HG02981 (cell line): Measurements from ENCODE around the gene UNC119B.
A peak's percentile ranks its signal among the peaks of the same experiment; 100 is the strongest.
"Not testable (repeated sequence)": the region's sequence is repeated elsewhere in the genome, so short reads cannot be mapped to it uniquely, and the experiment has no call there.

ENCODE experiments used
- ATAC-seq: cut with Tn5 transposase; IDR thresholded peaks from one replicate; pipeline ENCODE4 v1.9.1; 2021; ENCODE audit warnings: mild to moderate bottlenecking, moderate library complexity; ENCODE audit not compliant: unreplicated experiment

Gene UNC119B

GRCh38 chr12:120710031-120710804 is at the start of gene UNC119B:
UNC119B (plus strand) TSS chr12:120710458; CDS start chr12:120710475, 17 bp downstream.
- ATAC-seq: peak; percentile 69

GRCh38 chr12:120661432-120661831 is 48.8 kb upstream of the UNC119B start:
- ATAC-seq: no peak

- ATAC-seq: no peak
Observed at GRCh38 chr12:120662879-120663278, 47.4 kb upstream of the UNC119B start.

- no peak for ATAC-seq
Observed at GRCh38 chr12:120663741-120664140, 46.5 kb upstream of the UNC119B start.

GRCh38 chr12:120666571-120667390 is 43.5 kb upstream of the UNC119B start:
- ATAC-seq: no peak

GRCh38 chr12:120668091-120668867 is 42.0 kb upstream of the UNC119B start:
- no peak for ATAC-seq

- no peak for ATAC-seq
Observed at GRCh38 chr12:120668868-120669840, 41.1 kb upstream of the UNC119B start.

- ATAC-seq: not testable (repeated sequence)
Observed at GRCh38 chr12:120670237-120670636, 40.0 kb upstream of the UNC119B start.

GRCh38 chr12:120670667-120671066 is 39.6 kb upstream of the UNC119B start:
- no peak for ATAC-seq

- no peak for ATAC-seq
Observed at GRCh38 chr12:120674097-120674636, 36.1 kb upstream of the UNC119B start.

- peak; percentile 51 for ATAC-seq
Observed at GRCh38 chr12:120677765-120678473, 32.3 kb upstream of the UNC119B start.

GRCh38 chr12:120678572-120678971 is 31.7 kb upstream of the UNC119B start:
- peak; percentile 4 for ATAC-seq

GRCh38 chr12:120680165-120680738 is 30.0 kb upstream of the UNC119B start:
- ATAC-seq: no peak

- ATAC-seq: no peak
Observed at GRCh38 chr12:120684523-120684932, 25.7 kb upstream of the UNC119B start.

- no peak for ATAC-seq
Observed at GRCh38 chr12:120685522-120685921, 24.7 kb upstream of the UNC119B start.

- ATAC-seq: peak; percentile 67
Observed at GRCh38 chr12:120686151-120686689, 24.0 kb upstream of the UNC119B start.

- peak; percentile 55 for ATAC-seq
Observed at GRCh38 chr12:120686690-120687577, 23.3 kb upstream of the UNC119B start, which contains the start of gene MLEC. MLEC (plus strand) TSS chr12:120687149; CDS start chr12:120687297, 148 bp downstream.
